PC-3 (cell line): ENCODE measurements around the gene VSTM4. TPM values are rescaled to one million over a fixed set of nuclear protein-coding genes. Genes with fewer than 3 reads are reported as not detected.

Experiments used
- ATAC-seq: fragments of 200-7000 bp; cut with Tn5 transposase; 2 replicates; pipeline ENCODE4 v1.9.1; 2020; ENCODE audit warnings: mild to moderate bottlenecking, moderate library complexity
- BruUV-seq: library from RNA; stranded (reverse); fragments of 400-500 nt; replicated peaks from 2 replicates; lab custom pipeline; 2021; lab: Mats Ljungman, UMichigan
- CTCF ChIA-PET: fragments of 300-600 bp; sonication (Branson Sonifier 250); formaldehyde crosslinking; loops from one replicate; lab custom pipeline; 2022; ENCODE audit warnings: antibody characterized with exemption; lab: Charles Lee
- POLR2A ChIA-PET: fragments of 300-600 bp; sonication (Branson Sonifier 250); formaldehyde crosslinking; loops from one replicate; lab custom pipeline; 2022; ENCODE audit warnings: antibody characterized with exemption; ENCODE audit not compliant: unreplicated experiment; lab: Charles Lee
- DNase-seq: peaks from one replicate; pipeline ENCODE4 v3.0.0-alpha.2; 2015
- H2AFZ ChIP-seq: fragments of 300-600 bp; sonication (generic); 2 replicates; pipeline ENCODE4 v1.6.0; 2016; ENCODE audit warnings: antibody characterized with exemption, low read length
- H3F3A ChIP-seq: fragments of 300-600 bp; sonication (generic); one replicate; pipeline ENCODE4 v1.6.0; 2017; ENCODE audit warnings: antibody characterized with exemption, low read length, control low read depth, mild to moderate bottlenecking; ENCODE audit not compliant: unreplicated experiment
- H3K27ac ChIP-seq: fragments of 300-600 bp; sonication (generic); 2 replicates; pipeline ENCODE4 v1.5.1; 2016; ENCODE audit warnings: mild to moderate bottlenecking, low read length
- H3K27me3 ChIP-seq: fragments of 300-600 bp; sonication (generic); 2 replicates; pipeline ENCODE4 v1.6.1; 2016; ENCODE audit warnings: low read length, mixed read lengths
- H3K36me3 ChIP-seq: fragments of 300-600 bp; sonication (generic); 2 replicates; pipeline ENCODE4 v1.6.1; 2016; ENCODE audit warnings: low read depth, mixed run types, low read length, mixed read lengths
- H3K4me1 ChIP-seq: fragments of 300-600 bp; sonication (generic); 2 replicates; pipeline ENCODE4 v1.5.1; 2016; ENCODE audit warnings: low read length; ENCODE audit not compliant: insufficient read depth
- H3K4me2 ChIP-seq: fragments of 300-600 bp; sonication (generic); 2 replicates; pipeline ENCODE4 v1.6.0; 2016; ENCODE audit warnings: low read length
- H3K4me3 ChIP-seq: fragments of 300-600 bp; sonication (generic); 2 replicates; pipeline ENCODE4 v1.5.1; 2016; ENCODE audit warnings: mild to moderate bottlenecking, low read length, mixed read lengths
- H3K79me2 ChIP-seq: fragments of 300-600 bp; sonication (generic); 2 replicates; pipeline ENCODE4 v1.6.1; 2017; ENCODE audit warnings: low read length, mixed read lengths
- H3K9ac ChIP-seq: fragments of 300-600 bp; sonication (generic); 2 replicates; pipeline ENCODE4 v1.6.0; 2016; ENCODE audit warnings: mild to moderate bottlenecking, low read length
- H3K9me2 ChIP-seq: fragments of 300-600 bp; sonication (generic); replicated peaks from 2 replicates; pipeline ENCODE4 v1.6.1; 2016; ENCODE audit warnings: mixed run types, low read length, mixed read lengths
- H3K9me3 ChIP-seq: fragments of 300-600 bp; sonication (generic); 2 replicates; pipeline ENCODE4 v1.6.1; 2016; ENCODE audit warnings: low read length, mixed read lengths
- H4K20me1 ChIP-seq: fragments of 300-600 bp; sonication (generic); 2 replicates; pipeline ENCODE4 v1.6.1; 2016; ENCODE audit warnings: low read length, mixed read lengths
- EZH2 ChIP-seq: fragments of 300-600 bp; sonication (generic); IDR thresholded peaks from one replicate; pipeline ENCODE4 v1.6.1; 2017; ENCODE audit warnings: antibody characterized with exemption, mild to moderate bottlenecking, low read length; ENCODE audit not compliant: unreplicated experiment
- EZH2phosphoT487 ChIP-seq: fragments of 300-600 bp; sonication (generic); IDR thresholded peaks from 2 replicates; pipeline ENCODE4 v1.6.1; 2018; ENCODE audit warnings: mild to moderate bottlenecking, antibody characterized with exemption, low read length, borderline replicate concordance
- intact Hi-C: fragments of 100-400 bp; cut with micrococcal nuclease; formaldehyde crosslinking; loops from 2 replicates; pipeline ENCODE4 v1.9.0; 2023
- total RNA-seq: library from RNA; depleted of rRNA; stranded (reverse); fragments of >200 nt; gene quantifications from 2 replicates; pipeline ENCODE4 v1.2.3, GENCODE V29; 2014
- TF ChIP-seq, protein P1 (sequence below): fragments of 300-600 bp; sonication (generic); conservative IDR thresholded peaks from 2 replicates; pipeline ENCODE4 v1.5.1; 2017; ENCODE audit warnings: antibody characterized with exemption, low read depth, mild to moderate bottlenecking, low read length

The VSTM4 gene
- total RNA-seq, 1 experiment from 2014 or later, result not detected

DNA sequence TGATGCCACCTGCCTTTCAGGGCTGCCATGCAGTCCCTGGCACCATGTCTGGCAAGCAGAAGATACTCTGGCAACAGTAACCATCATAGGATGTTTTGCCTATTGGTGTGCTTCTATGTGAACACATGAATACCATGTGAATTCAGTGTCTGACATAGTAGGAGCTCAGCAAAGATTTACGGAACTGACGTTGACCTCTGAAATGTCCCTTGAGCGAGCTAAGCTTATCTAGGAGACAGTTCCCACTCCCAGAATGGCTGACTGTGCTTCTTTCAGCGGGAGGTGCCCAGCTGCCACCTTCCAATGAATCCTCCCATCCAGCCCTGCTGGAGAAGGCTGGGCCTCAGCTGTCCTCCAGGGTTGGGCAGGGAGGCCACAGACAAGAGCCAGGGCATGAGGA, 104.5 kb downstream of the VSTM4 start:
- intact Hi-C loops, result no loop called here
- POLR2A ChIA-PET, result no interaction called here

DNA sequence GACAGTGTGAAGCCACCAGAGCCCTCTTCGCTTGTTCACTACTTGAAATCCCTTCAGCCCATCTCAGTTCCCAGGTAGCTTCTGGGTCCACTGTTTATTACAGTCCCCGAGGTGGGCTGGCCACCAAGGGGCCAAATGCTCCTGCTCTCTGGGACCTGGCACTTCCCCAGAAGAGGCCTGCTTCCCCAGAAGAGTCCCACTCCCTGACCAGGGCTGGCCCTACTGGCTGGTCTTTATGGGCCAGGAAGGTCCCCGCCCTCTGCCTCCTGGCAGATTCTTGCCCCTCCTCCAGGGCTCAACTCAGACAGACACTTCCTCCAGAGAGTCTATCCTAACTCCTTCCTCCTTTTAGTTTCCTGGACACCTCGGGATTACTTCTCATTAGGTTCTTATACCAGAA, 105.0 kb downstream of the VSTM4 start:
- ATAC-seq, result no peak
- no peak overlapping the region for H2AFZ ChIP-seq
- H3K9me2 ChIP-seq, result no peaks in the 10 kb centered on the region
- no peak overlapping the region for H3K27ac ChIP-seq
- peaks cover 79% of the 10 kb centered on the region for H3K27me3 ChIP-seq
- no peaks in the 10 kb centered on the region for H3F3A ChIP-seq
- ChIA-PET CTCF (no interaction called here), POLR2A (no interaction called here)
- no peaks in the 10 kb centered on the region for H3K4me1 ChIP-seq
- intact Hi-C loops, result no loop called here
- H3K9me3 ChIP-seq, result no peaks in the 10 kb centered on the region
- no peak for DNase-seq
- no TSS peak for BruUV-seq
- no peaks in the 10 kb centered on the region for H3K79me2 ChIP-seq
- no peak overlapping the region for H3K4me3 ChIP-seq
- H4K20me1 ChIP-seq, result no peaks in the 10 kb centered on the region
- H3K9ac ChIP-seq, result no peak overlapping the region
- H3K4me2 ChIP-seq, result no peak overlapping the region
- TF ChIP-seq, protein P1, sequence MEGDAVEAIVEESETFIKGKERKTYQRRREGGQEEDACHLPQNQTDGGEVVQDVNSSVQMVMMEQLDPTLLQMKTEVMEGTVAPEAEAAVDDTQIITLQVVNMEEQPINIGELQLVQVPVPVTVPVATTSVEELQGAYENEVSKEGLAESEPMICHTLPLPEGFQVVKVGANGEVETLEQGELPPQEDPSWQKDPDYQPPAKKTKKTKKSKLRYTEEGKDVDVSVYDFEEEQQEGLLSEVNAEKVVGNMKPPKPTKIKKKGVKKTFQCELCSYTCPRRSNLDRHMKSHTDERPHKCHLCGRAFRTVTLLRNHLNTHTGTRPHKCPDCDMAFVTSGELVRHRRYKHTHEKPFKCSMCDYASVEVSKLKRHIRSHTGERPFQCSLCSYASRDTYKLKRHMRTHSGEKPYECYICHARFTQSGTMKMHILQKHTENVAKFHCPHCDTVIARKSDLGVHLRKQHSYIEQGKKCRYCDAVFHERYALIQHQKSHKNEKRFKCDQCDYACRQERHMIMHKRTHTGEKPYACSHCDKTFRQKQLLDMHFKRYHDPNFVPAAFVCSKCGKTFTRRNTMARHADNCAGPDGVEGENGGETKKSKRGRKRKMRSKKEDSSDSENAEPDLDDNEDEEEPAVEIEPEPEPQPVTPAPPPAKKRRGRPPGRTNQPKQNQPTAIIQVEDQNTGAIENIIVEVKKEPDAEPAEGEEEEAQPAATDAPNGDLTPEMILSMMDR, result no peak
- TF ChIP-seq EZH2phosphoT487 (no peak), EZH2 (no peak)
- H3K36me3 ChIP-seq, result no peaks in the 10 kb centered on the region

More for the DNA sequence above, 104.5 kb downstream of the VSTM4 start:
- Histone ChIP-seq H3F3A (no peaks in the 10 kb centered on the region), H3K4me1 (no peaks in the 10 kb centered on the region), H3K4me2 (no peak overlapping the region), H3K4me3 (no peak overlapping the region), H3K79me2 (no peaks in the 10 kb centered on the region), H3K9me3 (no peaks in the 10 kb centered on the region), H3K36me3 (no peaks in the 10 kb centered on the region), H3K27ac (no peak overlapping the region), H3K27me3 (peaks cover 83% of the 10 kb centered on the region), H3K9ac (no peak overlapping the region), H3K9me2 (no peaks in the 10 kb centered on the region), H4K20me1 (no peaks in the 10 kb centered on the region), H2AFZ (no peak overlapping the region)
- CTCF ChIA-PET, result no interaction called here
- no peak for TF ChIP-seq EZH2
- TF ChIP-seq EZH2phosphoT487, result no peak
- TF ChIP-seq, protein P1, result no peak
- DNase-seq (no peak), ATAC-seq (no peak)
- no TSS peak for BruUV-seq

DNA sequence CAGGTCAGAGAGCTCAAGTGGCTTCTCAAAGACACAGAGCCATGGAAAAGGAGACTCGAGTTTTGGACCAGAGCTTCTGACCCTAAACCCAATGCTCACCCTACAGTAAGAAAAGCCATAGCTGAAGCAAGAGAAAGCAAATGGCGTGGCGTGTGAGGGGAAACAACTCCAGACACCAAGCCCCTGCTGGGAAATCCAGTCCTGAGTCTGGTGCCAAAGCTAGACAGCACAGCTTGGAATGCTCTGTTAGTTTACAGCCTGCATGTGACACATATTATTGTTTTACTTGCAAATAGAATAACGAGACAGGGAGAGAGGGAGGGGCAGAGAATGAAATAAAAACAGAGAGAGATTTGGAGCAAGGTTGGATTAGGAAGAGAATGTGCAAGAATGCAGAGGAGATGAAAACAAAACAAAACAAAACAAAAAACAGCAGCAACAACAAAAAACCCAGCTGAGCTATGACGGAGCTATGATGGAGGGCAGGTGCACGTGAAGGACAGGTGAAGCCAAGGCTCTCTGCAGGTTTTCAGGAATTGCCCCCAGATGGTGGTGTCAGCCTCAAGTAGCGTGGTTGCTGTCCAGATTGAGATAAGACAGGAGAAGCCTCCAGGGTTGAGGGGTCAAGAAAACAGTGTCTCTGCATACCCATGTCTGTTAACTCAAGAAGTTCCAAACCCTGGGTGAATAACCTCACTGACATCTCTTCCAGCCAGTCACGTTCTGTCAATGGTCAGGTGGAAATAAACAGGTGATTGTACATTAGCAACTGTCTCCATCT, 105.9 kb downstream of the VSTM4 start:
- no peak overlapping the region for H2AFZ ChIP-seq
- H3K9ac ChIP-seq, result no peak overlapping the region
- H3K4me3 ChIP-seq, result no peak overlapping the region
- no peak overlapping the region for H3K4me2 ChIP-seq
- no peak for TF ChIP-seq EZH2
- ChIA-PET POLR2A (no interaction called here), CTCF (no interaction called here)
- no peaks in the 10 kb centered on the region for H3K9me3 ChIP-seq
- H3K27me3 ChIP-seq, result peaks cover 72% of the 10 kb centered on the region
- no peaks in the 10 kb centered on the region for H3K79me2 ChIP-seq
- H3K4me1 ChIP-seq, result no peaks in the 10 kb centered on the region
- no peaks in the 10 kb centered on the region for H3F3A ChIP-seq
- H4K20me1 ChIP-seq, result no peaks in the 10 kb centered on the region
- no peaks in the 10 kb centered on the region for H3K9me2 ChIP-seq
- H3K36me3 ChIP-seq, result no peaks in the 10 kb centered on the region
- no TSS peak for BruUV-seq
- DNase-seq (no peak), ATAC-seq (no peak)
- intact Hi-C loops, result no loop called here
- H3K27ac ChIP-seq, result no peak overlapping the region
